Myocyte (in vitro differentiated cells): Measurements from ENCODE around the gene DPEP2NB. TPM values are rescaled to one million over a fixed set of nuclear protein-coding genes. Genes with fewer than 3 reads are reported as not detected.
"Not testable (repeated sequence)": the region's sequence is repeated elsewhere in the genome, so short reads cannot be mapped to it uniquely, and the experiment has no call there.

Source experiments
- DNase-seq: peaks from one replicate; pipeline ENCODE4 v3.0.0-alpha.2; 2012; ENCODE audit warnings: low read depth
- polyA plus RNA-seq: library from polyadenylated mRNA; unstranded; fragments of >200 nt; gene quantifications from one replicate; pipeline ENCODE4 v1.2.1, GENCODE V29; 2012; ENCODE audit warnings: missing spikeins
- total RNA-seq: library from RNA; depleted of rRNA; stranded (reverse); fragments of >200 nt; gene quantifications from 2 replicates; pipeline ENCODE4 v1.2.3, GENCODE V29; 2014

The DPEP2NB gene, protein sequence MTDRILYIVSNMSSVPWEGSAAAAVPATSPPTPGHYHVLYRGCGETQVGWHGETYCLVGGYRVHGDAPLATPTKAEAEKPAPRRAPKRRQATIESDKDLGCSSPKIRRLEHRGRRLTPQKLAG
- total RNA-seq, result not detected in 2 replicates
- polyA plus RNA-seq, result not detected

DNA sequence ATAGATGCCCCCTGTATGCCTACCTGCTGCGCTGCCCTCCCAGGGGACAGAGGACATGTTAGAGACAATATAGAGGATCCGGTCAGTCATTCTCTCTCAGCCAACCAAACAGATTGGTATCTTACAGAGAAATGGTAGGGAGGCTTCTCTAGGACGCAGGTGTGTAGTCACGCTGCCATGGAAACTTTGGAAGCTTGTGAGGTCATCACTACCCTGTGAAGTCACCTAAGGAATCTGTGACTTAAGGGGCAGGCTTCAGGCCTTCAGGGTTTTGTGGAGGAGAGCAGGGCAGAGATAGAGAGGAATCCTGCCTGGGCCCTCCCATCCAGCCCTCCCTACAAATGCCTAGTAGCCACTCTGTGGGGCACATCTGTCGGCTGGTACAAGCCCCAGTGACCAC lies at the start of gene DPEP2NB:
TSS of gene DPEP2NB (minus strand) at position 231 of the 400 bp plus-strand sequence. CDS start at position 90, 141 bp downstream.
- no peak for DNase-seq

DNA sequence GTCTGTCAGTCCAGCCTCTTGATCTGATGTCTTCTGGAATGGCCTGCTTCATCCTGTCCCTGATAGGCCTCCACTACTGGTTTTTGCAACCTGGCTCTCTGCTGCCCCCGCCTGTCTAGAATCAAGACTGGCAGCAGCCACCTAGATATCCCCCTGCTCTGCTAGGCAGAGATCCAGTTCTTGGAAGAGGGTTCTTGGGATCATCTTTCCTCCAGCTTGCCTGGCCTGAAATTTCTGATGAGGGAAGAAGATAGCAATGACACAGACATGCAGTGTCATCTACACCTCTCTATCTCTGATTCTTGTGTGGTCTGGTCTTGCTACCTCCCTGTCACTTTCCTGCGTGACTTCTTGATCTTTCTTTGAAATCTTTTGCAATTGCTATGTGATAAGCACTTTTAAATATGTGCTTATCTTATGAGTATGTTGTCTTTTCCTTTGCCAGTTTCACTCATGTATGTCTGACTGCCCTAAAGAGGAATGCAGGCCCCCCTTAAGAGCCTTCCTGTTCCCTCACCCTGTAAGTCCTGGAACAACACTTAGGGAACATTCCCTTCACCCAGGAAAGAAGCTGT lies 49.2 kb upstream of the DPEP2NB start:
- DNase-seq, result peak; percentile 90

DNA sequence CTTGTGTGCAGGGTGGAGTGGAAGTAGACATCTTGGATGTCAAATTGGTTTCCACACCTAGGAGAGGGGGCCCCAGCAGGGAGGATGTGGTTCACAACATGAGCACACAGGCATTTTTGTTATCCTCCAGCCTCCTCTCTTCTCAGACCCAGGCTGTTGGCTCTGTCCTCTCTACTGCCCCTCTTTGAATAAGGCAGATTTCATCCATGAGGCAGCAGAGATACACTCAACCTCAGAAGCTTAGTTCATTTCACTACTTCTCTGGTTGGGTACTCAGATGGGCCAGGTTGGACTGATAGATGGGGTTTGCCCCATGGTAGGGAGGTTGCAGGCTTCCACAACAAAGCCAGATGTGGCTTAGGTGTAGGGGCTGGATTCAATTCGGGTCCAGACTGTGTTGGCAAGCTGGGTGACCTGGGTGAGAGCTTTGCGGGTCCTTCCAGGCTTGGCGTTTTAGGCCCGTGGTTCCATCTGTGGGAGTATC lies 47.2 kb upstream of the DPEP2NB start:
- no peak for DNase-seq

DNA sequence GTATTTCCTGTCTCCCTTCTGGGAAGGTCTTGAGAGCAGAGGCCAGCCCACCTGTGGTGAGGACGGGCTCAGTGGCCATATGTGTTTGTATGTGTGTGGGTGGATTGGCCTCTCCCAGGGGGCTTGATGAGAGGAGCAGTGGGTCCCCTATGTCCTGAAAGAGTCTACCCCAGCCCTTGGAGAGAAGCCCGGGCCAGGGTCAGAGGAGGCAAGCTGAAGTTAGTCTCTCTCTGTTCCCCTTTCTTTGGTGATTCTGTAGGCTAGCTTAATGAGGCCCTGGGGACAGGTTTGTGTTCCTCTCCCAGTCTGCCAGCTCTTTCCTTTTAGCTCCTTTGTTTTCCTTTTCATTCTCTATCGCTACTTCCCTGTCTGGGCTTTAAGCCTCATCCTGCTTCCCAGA lies 45.7 kb upstream of the DPEP2NB start:
- no peak for DNase-seq

DNA sequence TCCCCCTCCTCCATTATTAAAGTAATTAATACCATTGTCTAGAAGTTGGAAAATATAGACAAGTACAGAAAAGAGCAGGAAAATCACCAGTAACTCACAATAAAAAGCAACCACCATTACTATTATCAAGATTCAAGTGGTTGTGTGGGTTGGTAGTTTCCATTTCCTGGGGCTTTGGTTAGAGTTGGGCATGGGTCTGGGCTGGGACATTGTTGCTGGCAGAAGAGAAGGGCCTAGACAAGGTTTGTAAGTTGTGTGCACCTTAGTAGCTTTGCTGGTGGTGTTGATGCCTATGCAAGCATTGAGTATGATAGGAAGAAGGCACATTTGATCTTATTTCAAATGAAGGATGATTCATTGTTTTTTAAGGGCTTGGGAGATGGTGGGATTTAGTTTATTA lies 44.1 kb upstream of the DPEP2NB start:
- DNase-seq, result no peak

DNA sequence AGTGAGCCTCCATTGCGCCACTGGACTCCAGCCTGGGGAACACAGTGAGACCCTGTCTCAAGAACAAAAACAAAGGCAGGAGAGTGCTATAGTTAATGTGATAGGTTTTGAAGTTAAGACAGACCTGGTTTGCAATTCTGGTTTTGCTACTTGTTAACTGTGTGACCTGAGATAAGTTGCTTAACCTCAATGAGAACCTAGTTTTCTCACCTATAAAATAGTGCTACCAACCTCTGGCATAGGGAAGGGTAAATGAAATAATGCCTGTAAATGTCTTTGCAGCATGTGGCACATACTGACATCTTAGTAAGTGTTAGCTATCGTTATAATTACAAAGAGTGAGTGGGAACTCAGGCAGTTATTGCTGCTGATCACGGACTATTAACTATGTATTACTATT lies 39.7 kb upstream of the DPEP2NB start:
- DNase-seq, result no peak

DNA sequence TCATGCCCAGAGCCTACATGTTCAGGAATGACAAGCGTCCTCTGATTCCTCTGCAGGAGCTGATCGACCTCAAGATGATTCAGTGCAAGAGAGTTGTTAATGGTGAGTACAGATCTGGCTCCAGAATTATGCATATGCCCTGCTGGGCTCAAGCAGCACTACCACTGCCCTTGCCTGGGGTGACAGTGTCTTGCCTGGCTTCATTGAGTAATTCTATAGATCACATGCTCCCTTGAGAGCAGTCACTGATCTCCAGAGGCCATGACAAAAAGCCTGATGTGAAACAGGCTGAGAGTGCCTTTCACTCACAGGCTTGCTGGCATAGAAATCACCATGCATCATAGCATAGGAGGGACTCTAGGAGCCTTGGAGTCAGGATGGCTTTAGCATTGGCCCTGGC lies 33.7 kb upstream of the DPEP2NB start:
- DNase-seq, result no peak

DNA sequence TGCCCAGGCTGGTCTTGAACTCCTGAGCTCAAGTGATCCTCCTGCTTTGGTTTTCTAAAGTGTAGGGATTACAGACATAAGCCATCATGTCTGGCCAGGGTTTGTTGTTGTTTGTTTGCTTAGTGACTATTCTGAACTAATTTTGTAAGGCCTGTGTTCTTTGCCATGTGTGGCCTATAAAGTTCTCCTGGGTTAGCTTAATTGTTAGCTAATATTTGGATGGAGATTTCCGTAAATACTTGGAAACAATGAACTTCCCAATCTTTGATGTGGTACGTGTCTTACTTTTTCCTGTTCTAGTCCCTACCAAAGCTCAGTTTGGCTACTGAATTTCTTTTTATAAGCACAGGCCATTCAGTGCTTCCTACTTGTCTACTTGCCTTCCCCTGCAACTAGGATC lies 32.3 kb upstream of the DPEP2NB start:
- DNase-seq, result no peak

DNA sequence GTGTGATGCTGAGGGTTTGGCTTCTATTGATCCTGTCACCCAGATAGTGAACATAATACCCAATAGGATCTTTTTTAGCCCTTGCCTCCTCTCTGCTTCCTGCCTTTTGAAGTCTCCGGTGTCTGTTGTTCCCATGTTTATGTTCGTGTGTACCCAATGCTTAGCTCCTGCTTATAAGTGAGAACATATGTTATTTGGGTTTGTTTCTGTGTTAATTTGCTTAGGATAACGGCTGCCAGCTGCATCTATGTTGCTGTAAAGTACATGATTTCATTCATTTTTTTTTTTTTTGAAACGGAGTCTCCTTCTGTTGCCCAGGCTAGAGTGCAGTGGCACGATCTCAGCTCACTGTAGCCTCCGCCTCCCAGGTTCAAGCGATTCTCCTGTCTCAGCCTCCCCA lies 30.4 kb upstream of the DPEP2NB start:
- no peak for DNase-seq

DNA sequence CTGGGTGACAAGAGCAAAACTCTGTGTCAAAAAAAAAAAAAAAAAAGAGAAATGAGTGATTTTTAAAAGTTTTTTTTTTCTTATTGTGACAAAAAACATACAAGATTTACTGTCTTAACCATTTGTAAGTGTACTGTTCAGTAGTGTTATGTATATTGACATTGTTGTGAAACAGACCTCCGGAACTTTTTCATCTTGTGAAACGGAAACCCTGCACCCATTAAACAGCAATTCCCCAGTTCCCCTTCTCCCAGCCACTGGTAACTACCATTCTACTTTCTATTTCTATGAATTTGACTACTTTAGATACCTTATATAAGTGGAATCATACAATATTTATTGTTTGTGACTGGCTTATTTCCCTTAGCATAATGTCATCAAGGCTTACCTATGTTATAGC lies 26.1 kb upstream of the DPEP2NB start:
- no peak for DNase-seq

DNA sequence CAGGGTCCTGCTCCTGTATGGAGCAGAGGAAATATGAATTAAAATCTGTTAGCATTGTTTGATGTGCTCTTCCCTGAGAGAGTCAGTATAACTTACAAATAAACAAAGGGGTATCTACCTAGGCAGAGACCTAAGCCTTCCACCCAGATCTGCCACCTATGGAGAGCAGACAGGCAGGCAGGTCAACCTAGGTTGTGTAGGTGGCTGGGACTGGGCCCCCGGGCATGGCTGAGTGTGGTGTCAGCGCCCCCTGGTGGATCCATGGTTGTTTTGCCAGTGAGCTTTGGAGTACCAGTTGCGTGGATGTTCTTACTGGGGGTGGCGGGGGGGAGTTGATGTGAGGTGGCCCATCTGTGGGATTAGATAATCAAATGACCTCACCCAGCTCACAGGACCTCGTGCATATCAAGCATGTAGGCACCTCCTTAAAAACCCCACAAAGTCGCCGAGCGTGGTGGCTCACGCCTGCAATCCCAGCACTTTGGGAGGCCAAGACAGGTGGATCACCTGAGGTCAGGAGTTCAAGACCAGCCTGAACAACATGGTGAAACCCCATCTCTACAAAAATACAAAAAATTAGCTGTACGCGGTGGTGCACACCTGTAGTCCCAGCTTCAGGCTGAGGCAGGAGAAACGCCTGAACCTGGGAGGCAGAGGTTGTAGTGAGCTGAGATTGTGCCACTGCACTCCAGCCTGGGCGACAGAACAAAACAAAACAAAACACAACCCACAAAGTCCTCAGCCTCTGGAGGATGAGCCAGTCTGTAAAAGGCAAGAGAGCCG lies 25.0 kb upstream of the DPEP2NB start:
- peak; percentile 64 for DNase-seq

DNA sequence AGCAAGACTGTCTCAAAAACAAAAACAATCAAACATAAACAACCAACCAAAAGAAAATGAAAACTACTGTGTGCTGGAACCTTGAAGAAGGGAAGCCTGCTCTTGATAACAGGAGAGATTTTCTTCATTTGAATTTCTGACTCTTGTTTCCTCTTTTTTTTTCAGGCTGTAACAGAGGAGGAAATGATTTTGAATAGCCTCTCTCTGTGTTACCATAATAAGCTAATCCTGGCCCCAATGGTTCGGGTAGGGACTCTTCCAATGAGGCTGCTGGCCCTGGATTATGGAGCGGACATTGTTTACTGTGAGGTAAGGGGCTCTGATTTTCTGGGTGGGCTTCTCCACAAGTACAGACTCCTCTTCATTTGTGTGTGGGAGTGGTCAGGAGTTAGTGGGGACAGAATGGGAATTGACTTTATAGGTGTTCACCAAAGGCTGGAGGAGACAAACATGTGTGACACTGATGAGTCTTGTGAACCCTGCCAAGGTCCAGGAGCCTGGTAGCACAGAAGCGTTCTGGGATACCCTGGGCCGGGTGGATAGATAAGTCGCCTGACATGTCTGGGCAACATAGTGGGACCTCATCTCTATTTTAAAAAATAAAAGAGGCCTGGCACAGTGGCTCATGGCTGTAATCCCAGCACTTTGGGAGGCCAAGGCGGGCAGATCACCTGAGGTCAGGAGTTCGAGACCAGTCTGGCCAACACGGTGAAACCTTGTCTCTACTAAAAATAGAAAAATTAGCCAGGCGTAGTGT lies 22.3 kb upstream of the DPEP2NB start:
- DNase-seq, result no peak

DNA sequence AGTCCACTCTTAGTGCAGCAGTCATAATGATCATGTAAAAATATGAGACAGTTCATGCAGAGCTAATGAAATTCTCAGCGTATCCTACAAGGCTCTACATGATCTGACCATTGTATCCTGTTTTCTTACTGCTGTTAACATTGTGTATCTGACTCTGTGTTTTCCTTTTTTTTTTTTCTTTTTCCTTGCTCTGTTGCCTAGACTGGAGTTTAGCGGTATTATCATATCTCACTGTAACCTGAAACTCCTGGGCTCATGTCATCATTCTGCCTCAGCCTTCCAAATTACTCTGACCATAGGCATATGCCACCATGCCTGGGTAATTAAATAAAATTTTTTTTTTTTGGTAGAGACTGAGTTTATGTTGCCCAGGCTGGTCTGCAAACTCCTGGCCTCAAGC lies 19.5 kb upstream of the DPEP2NB start:
- DNase-seq, result no peak

DNA sequence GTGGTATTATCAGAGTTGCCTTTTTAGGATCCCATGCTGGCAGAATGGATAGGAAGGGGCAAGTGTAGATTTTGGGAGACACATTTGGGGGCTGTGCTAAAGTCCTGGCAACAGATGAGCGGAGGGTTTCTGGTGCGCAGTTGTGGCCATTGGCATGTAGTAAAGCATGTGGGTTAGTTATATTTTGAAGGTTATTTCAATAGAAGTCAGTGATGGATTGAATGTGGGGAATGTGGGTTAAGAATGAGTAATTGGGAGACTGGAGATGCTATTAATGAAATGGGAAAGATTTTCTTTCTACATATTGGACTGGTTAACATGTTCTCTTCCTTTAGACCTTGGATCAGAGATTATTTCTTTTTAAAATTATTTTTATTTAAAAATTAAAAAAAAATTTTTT lies 17.4 kb upstream of the DPEP2NB start:
- no peak for DNase-seq

DNA sequence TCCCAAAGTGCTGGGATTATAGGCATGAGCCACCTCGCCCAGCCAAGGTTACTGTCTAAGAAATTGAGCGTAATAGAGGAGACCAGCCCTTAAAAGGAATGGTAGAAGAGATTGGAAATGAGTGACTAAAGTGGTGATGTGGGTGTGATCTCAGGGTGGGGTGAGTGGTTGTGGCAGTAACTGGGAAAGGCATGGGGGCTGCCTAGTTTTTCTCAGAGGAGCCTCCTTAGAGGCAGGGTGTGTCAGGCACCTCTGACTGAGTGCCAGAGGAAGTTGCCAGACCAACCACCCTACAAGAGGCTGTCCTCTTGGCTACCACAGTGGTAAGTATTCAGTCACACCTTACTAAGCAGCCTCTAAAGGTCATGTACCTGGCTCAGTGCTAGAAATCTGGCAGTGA lies 16.2 kb upstream of the DPEP2NB start:
- DNase-seq, result no peak

DNA sequence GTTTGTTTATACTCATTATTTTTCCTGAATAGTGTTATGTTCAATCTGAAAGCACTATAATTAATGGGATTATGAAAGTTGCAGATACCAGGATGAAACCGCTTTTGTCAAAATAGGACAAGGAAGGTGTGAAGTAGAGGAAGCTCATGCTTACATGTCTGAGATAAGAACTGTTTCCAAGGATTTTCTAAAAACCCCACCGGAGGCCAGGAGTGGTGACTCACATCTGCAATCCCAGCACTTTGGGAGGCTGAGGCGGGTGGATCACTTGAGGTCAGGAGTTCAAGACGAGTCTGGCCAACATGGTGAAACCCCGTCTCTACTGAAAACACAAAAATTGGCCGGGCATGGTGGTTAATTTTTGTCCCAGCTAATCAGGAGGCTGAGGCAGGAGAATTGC lies 14.4 kb upstream of the DPEP2NB start:
- not testable (repeated sequence) for DNase-seq

DNA sequence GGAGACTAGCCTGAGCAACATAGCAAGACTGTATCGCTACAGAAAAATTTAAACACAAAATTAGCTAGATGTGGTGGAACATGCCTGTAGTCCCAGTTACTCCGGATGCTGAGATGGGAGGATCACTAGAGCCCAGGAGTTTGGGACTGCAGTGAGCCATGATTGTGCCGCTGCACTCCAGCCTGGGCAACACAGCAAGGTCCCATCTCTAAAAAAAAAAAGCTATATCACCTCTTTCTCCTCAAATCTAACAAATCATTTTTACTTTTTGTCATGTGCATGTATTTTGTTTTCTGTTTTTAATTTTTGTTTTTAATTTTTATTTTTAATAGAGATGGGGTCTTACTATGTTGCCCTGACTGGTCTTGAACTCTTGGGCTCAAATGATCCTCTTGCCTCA lies 13.3 kb upstream of the DPEP2NB start:
- no peak for DNase-seq

DNA sequence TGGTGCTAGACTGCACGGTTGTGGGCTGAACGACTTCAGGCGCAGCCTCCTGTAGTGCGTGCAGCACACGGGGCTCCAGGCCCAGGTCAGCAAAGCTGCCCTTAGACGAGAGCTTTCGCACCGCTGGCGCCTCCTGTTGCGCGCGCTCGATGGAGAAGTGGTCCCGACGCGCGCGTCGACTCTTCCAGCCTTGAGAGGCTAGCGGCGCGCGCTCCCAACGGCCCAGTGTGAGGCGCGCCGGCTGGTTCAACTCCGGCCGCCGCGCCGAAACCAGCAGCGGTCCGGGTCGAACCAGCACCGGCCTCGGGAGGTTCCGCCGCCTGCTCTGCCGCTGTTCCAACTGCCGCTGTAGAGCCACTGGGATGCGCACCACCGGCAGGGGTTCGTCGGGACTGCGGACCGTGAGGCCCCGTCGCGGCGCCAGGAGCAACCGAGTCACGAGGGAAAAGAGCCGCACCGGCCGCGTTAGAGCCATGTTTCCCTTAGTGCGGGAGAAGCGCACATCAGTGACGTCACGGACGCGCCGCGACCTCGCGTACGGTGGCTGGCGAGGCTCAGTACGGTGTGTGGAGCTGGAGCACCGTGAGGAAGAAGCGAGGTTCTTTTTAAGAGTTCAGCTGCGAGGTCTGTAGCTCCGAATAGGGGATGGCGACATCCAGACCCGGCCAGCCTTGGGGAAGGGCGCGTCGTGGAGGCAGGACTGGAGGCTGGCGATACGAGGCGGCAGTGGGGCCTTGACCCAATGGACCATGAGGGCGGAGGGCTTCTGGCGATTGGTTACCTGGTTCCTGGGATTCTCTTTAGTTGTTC lies 7.2 kb upstream of the DPEP2NB start, which contains the start of the genes DDX28 and DUS2:
TSS of gene DDX28 (minus strand) at position 505 of the 810 bp plus-strand sequence. CDS start at position 475, 30 bp downstream.
TSS of gene DUS2 (plus strand) at position 557 of the 810 bp plus-strand sequence. CDS start 14,740 bp downstream, outside the sequence.
- DNase-seq, result peak; percentile 94

DNA sequence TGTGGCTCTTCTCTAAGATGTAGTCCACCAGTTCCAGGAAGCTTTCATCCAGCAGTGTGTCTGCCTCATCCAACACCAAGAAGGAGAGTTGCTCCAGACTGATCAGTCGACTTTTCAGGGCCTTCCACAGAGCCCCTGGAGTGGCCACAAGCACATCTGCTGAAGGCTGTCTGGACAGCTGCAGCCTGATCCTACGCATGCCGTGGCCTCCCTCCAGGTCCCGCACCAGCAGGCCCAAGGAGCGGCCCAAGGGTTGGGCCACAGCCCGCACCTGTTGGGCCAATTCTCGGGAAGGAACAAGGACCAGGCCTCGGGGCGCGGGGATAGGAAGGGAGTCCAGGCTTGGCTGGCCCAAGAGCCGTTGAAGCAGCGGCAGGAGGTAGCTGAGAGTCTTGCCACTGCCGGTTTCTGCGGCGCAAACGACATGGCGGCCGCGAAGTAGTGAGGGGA lies 6.6 kb upstream of the DPEP2NB start:
- DNase-seq, result peak; percentile 83

DNA sequence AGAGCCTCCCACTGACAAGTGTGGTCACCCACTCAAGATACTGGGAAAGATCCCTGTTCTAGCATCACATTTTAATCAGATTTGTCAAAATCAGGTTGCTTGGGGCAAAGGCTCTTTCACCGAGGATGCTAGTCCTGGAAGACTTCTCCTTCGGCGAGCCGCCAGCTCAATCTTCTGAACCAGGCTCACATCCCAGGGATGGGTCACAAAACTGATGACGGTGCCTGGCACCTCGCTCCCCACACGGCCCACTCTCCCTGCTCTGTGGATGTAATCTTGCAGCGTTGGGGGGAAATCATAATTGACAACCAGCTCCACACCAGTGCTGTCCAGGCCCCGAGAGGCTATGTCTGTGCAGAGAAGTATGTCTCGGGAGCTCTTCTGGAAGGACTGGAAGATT lies 5.8 kb upstream of the DPEP2NB start:
- no peak for DNase-seq
